T-cell (primary cell): ENCODE data around the gene TNFRSF21. TPM values are rescaled to one million over a fixed set of nuclear protein-coding genes. Genes with fewer than 3 reads are reported as not detected.
"Not testable (repeated sequence)": the region's sequence is repeated elsewhere in the genome, so short reads cannot be mapped to it uniquely, and the experiment has no call there.

Source experiments
- ATAC-seq, 4 experiments: fragments of 200-7000 bp in 3 of 4; fragments of 150-1000 bp in 1 of 4; cut with Tn5 transposase; replicated peaks in 1 of 4; 1 replicate in 3 of 4; 2 replicates in 1 of 4; pipeline ENCODE4 v1.10.0; 2021; ENCODE audit warnings: moderate library complexity in 3 of 4, mild to moderate bottlenecking in 2 of 4, moderate number of reproducible peaks in 1 of 4
- CTCF ChIA-PET, 2 donors: fragments of 300-600 bp; sonication (Branson Sonifier 250); formaldehyde crosslinking; loops; one replicate each; lab custom pipeline; 2022; ENCODE audit warnings: antibody characterized with exemption in 2 of 2; lab: Charles Lee
- POLR2A ChIA-PET, 2 donors: fragments of 300-600 bp; sonication (Branson Sonifier 250); formaldehyde crosslinking; loops; one replicate each; lab custom pipeline; 2022; ENCODE audit warnings: antibody characterized with exemption in 2 of 2; lab: Charles Lee
- DNase-seq, 35 experiments: peaks; one replicate each; pipeline versions ENCODE4 v3.0.0 to v3.0.0-alpha.2; 2013 to 2023
- H3K27ac ChIP-seq: one replicate; pipeline ENCODE4 v1.5.1; 2013; ENCODE audit warnings: low read length
- H3K27me3 ChIP-seq, 2 experiments: replicated peaks in 1 of 2; 1 replicate in 1 of 2; 2 replicates in 1 of 2; pipeline versions ENCODE4 v1.6.1 to v1.7.0; 2013; ENCODE audit warnings: low read length in 1 of 2, mixed read lengths in 1 of 2; ENCODE audit not compliant: control insufficient read depth in 2 of 2, insufficient read depth in 2 of 2; ENCODE audit errors: extremely low read depth in 1 of 2
- H3K36me3 ChIP-seq, 2 donors: 1 replicate in 1 of 2; 2 replicates in 1 of 2; pipeline versions ENCODE4 v1.6.1 to v1.7.0; 2013; ENCODE audit warnings: low read length in 1 of 2; ENCODE audit not compliant: control insufficient read depth in 2 of 2, insufficient read depth in 1 of 2; ENCODE audit errors: extremely low read depth in 1 of 2
- H3K4me1 ChIP-seq, 2 experiments: 1 replicate in 1 of 2; 2 replicates in 1 of 2; pipeline versions ENCODE4 v1.6.1 to v1.7.0; 2013; ENCODE audit warnings: low read length in 2 of 2, mixed read lengths in 1 of 2; ENCODE audit not compliant: insufficient read depth in 2 of 2, control insufficient read depth in 1 of 2; ENCODE audit errors: extremely low read depth in 1 of 2
- H3K4me3 ChIP-seq, 2 donors: 1 replicate in 1 of 2; 2 replicates in 1 of 2; pipeline versions ENCODE4 v1.5.1 to v1.7.0; 2013; ENCODE audit warnings: mild to moderate bottlenecking in 2 of 2, low read length in 1 of 2, moderate library complexity in 1 of 2; ENCODE audit not compliant: control insufficient read depth in 1 of 2; ENCODE audit errors: extremely low read depth in 1 of 2
- H3K9me3 ChIP-seq: 2 replicates; pipeline ENCODE4 v1.7.0; 2013
- H3K27ac Mint-ChIP-seq, 2 donors: one replicate each; pipeline ENCODE4 v1.8.0; 2020 to 2021; ENCODE audit warnings: mild to moderate bottlenecking in 2 of 2, mixed read lengths in 2 of 2
- H3K27me3 Mint-ChIP-seq, 2 donors: one replicate each; pipeline ENCODE4 v1.8.0; 2021 to 2022; ENCODE audit warnings: mixed read lengths in 2 of 2
- H3K36me3 Mint-ChIP-seq: one replicate; pipeline ENCODE4 v1.8.0; 2021; ENCODE audit warnings: mixed read lengths
- H3K4me1 Mint-ChIP-seq, 3 donors: one replicate each; pipeline ENCODE4 v1.8.0; 2020 to 2022; ENCODE audit warnings: mixed read lengths in 3 of 3, mild to moderate bottlenecking in 1 of 3
- H3K4me3 Mint-ChIP-seq, 3 donors: one replicate each; pipeline ENCODE4 v1.8.0; 2020 to 2022; ENCODE audit warnings: mild to moderate bottlenecking in 3 of 3, mixed read lengths in 3 of 3, moderate library complexity in 3 of 3
- H3K9me3 Mint-ChIP-seq, 3 donors: one replicate each; pipeline ENCODE4 v1.8.0; 2020 to 2022; ENCODE audit warnings: mixed read lengths in 3 of 3
- WGBS: methylation state at CpG from one replicate; pipeline ENCODE4 v1.1.5; 2013; ENCODE audit warnings: missing lambda C conversion rate; ENCODE audit not compliant: insufficient coverage; 5-methylcytosine and 5-hydroxymethylcytosine counted together
- total RNA-seq, 35 experiments: library from RNA in 6 of 35; stranded (reverse) in 6 of 35; fragments of 120-200 nt in 1 of 35; gene quantifications; one replicate each; pipeline versions ENCODE4 v1.2.1 to v1.2.4 and lab custom pipeline; 2013 to 2026

The TNFRSF21 gene
- total RNA-seq, 5 donors from 2014 or later (not counting 1 experiment from before 2014, with no cell fraction given): 0.09 to 0.49 (median 0.30) TPM

- ChIA-PET POLR2A (no interaction called here), CTCF (no interaction called here)
- no peaks in the 10 kb centered on the region for H3K27me3 Mint-ChIP-seq
- H3K27ac Mint-ChIP-seq: no peak overlapping the region
- Histone ChIP-seq H3K4me1 (no peaks in the 10 kb centered on the region), H3K4me3 (no peak overlapping the region), H3K36me3 (no peaks in the 10 kb centered on the region), H3K9me3 (no peaks in the 10 kb centered on the region), H3K27me3 (peaks cover 0 to 7% of the 10 kb centered on the region in 2 experiments), H3K27ac (no peak overlapping the region)
- no peak for DNase-seq
- H3K4me1 Mint-ChIP-seq: no peaks in the 10 kb centered on the region
- WGBS: 89% methylated on average over 13 of the region's 30 CpGs
- no peaks in the 10 kb centered on the region for H3K9me3 Mint-ChIP-seq
- ATAC-seq: no peak
- no peak overlapping the region for H3K4me3 Mint-ChIP-seq
- no peaks in the 10 kb centered on the region for H3K36me3 Mint-ChIP-seq
These were observed 75.3 kb downstream of the TNFRSF21 start for GRCh38 chr6:47234266-47234933.

DNA sequence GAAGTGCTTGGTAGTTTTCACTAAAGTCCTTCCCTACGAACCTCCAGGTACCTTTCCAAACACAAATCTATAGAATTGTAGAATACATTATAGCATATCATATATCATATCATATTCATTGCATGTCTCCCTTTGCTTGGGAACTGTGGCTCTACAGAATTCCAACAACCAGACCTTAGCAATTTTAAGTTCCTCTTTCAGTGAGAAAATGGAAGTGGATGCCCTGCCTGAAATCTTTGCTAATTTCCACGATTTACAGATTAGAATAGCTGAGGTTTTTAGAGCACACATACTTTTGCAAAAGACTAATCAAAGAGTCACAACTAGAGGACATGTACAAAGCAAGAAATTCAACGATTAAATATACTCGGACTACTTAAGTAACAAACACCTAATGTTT is 78.6 kb downstream of the TNFRSF21 start:
- WGBS: no CpG with 5 or more reads among the region's 4 CpGs
- H3K36me3 Mint-ChIP-seq: no peaks in the 10 kb centered on the region

GRCh38 chr6:47230579-47230978 is 79.1 kb downstream of the TNFRSF21 start:
- no peak overlapping the region for H3K4me3 Mint-ChIP-seq
- no peaks in the 10 kb centered on the region for H3K9me3 Mint-ChIP-seq
- H3K36me3 Mint-ChIP-seq: no peaks in the 10 kb centered on the region
- ATAC-seq (no peak), DNase-seq (no peak)
- Histone ChIP-seq H3K36me3 (no peaks in the 10 kb centered on the region), H3K9me3 (no peaks in the 10 kb centered on the region), H3K4me1 (no peaks in the 10 kb centered on the region), H3K4me3 (no peak overlapping the region), H3K27me3 (peaks cover 0 to 4% of the 10 kb centered on the region in 2 experiments), H3K27ac (no peak overlapping the region)
- no peak overlapping the region for H3K27ac Mint-ChIP-seq
- no peaks in the 10 kb centered on the region for H3K27me3 Mint-ChIP-seq
- ChIA-PET CTCF (no interaction called here), POLR2A (no interaction called here)
- no CpG with 5 or more reads among the region's 6 CpGs for WGBS
- no peaks in the 10 kb centered on the region for H3K4me1 Mint-ChIP-seq

More for the DNA sequence above, 78.6 kb downstream of the TNFRSF21 start:
- ChIA-PET CTCF (no interaction called here), POLR2A (no interaction called here)
- H3K27ac ChIP-seq: no peak overlapping the region
- H3K27ac Mint-ChIP-seq: no peak overlapping the region
- no peak for ATAC-seq
- no peaks in the 10 kb centered on the region for H3K27me3 Mint-ChIP-seq
- no peaks in the 10 kb centered on the region for H3K36me3 ChIP-seq
- H3K27me3 ChIP-seq: peaks cover 0 to 4% of the 10 kb centered on the region in 2 experiments
- no peak for DNase-seq
- H3K4me3 Mint-ChIP-seq: no peak overlapping the region
- no peaks in the 10 kb centered on the region for H3K9me3 Mint-ChIP-seq
- H3K4me3 ChIP-seq: no peak overlapping the region
- H3K9me3 ChIP-seq: no peaks in the 10 kb centered on the region
- no peaks in the 10 kb centered on the region for H3K4me1 ChIP-seq
- H3K4me1 Mint-ChIP-seq: no peaks in the 10 kb centered on the region

DNA sequence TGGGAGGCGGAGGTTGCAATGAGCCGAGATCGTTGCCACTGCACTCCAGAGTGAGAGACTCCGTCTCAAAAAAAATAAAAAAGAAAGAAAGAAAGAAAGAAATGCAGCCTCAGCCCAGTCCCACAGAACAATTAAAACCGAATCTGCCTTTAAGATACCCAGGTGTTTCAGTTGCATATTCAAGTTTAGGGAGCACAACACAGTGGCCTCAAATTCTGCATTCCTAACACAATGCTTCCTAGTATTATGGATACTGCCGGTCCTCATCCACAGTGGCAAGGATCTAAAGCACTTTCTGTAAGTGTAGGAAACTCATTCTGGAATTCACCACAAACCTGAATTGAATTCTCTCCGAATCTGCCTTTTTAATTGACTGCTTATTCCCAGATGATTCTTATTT is 80.5 kb downstream of the TNFRSF21 start:
- WGBS: 78% methylated on average over 1 of the region's 7 CpGs
- Histone ChIP-seq H3K4me3 (no peak overlapping the region), H3K27me3 (peaks cover 0 to 1% of the 10 kb centered on the region in 2 experiments), H3K27ac (no peak overlapping the region), H3K36me3 (no peaks in the 10 kb centered on the region), H3K4me1 (no peaks in the 10 kb centered on the region), H3K9me3 (no peaks in the 10 kb centered on the region)
- Mint-ChIP-seq H3K4me1 (no peaks in the 10 kb centered on the region), H3K9me3 (no peaks in the 10 kb centered on the region), H3K4me3 (no peak overlapping the region), H3K27me3 (no peaks in the 10 kb centered on the region), H3K27ac (no peak overlapping the region), H3K36me3 (no peaks in the 10 kb centered on the region)
- DNase-seq (no peak), ATAC-seq (no peak)
- CTCF ChIA-PET: no interaction called here
- POLR2A ChIA-PET: no interaction called here

- WGBS: no CpG with 5 or more reads among the region's 3 CpGs
- H3K9me3 Mint-ChIP-seq, H3K9me3 ChIP-seq, H3K27ac Mint-ChIP-seq, H3K36me3 Mint-ChIP-seq, H3K4me3 ChIP-seq, H3K36me3 ChIP-seq, H3K27ac ChIP-seq, ATAC-seq, H3K27me3 ChIP-seq, DNase-seq, POLR2A ChIA-PET, H3K27me3 Mint-ChIP-seq, H3K4me1 ChIP-seq, H3K4me3 Mint-ChIP-seq, CTCF ChIA-PET, H3K4me1 Mint-ChIP-seq: not testable (repeated sequence)
These were observed 81.6 kb downstream of the TNFRSF21 start for GRCh38 chr6:47228093-47228492.

GRCh38 chr6:47223251-47223650 is 86.5 kb downstream of the TNFRSF21 start:
- ATAC-seq, H3K4me3 Mint-ChIP-seq, H3K27ac Mint-ChIP-seq, H3K4me1 ChIP-seq, H3K9me3 ChIP-seq, H3K36me3 ChIP-seq, H3K36me3 Mint-ChIP-seq, POLR2A ChIA-PET, H3K4me3 ChIP-seq, H3K27me3 ChIP-seq, CTCF ChIA-PET, H3K9me3 Mint-ChIP-seq, H3K4me1 Mint-ChIP-seq, DNase-seq, H3K27me3 Mint-ChIP-seq, H3K27ac ChIP-seq: not testable (repeated sequence)

DNA sequence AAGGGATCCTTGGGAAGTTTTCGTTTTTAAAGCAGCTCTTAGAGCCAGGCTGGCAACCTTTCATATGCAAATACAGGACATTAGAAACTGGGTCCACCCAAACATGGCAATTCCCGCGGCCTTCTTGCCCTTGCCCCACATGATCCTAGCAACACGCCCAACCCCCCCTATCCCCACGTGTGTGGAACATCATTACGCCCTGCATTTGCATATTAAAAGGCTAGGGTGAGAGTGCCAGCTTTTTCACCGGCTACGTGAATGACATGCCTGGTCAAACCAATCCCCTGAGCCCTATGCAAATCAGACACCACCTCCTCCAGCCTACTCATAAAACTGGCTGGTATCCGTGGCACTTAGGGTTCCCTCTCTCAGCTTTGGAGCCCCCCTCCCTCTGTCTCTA is 88.1 kb downstream of the TNFRSF21 start:
- Mint-ChIP-seq H3K36me3 (no peaks in the 10 kb centered on the region), H3K27ac (no peak overlapping the region), H3K4me1 (no peaks in the 10 kb centered on the region), H3K4me3 (no peak overlapping the region), H3K9me3 (peaks cover 0 to 4% (median 0%) of the 10 kb centered on the region in 3 donors), H3K27me3 (no peaks in the 10 kb centered on the region)
- Histone ChIP-seq H3K4me3 (no peak overlapping the region), H3K9me3 (no peaks in the 10 kb centered on the region), H3K4me1 (no peaks in the 10 kb centered on the region), H3K36me3 (no peaks in the 10 kb centered on the region), H3K27ac (no peak overlapping the region), H3K27me3 (peaks cover 0 to 2% of the 10 kb centered on the region in 2 experiments)
- no peak for ATAC-seq
- ChIA-PET CTCF (no interaction called here), POLR2A (interaction anchor here in 1 of 2 donors (0.7 kb wide), 1 partner anchor 87 kb away, joined by 5 read pairs; no protein-coding TSS in a partner anchor)
- no peak for DNase-seq
- 70% methylated on average over 6 of the region's 9 CpGs for WGBS
